Activated naive CD4-positive, alpha-beta T cell treated with anti-CD3 and anti-CD28 coated beads, Interleukin-2, amount 10 ng/mL, durations not matched to agents 7 days and 5 days (primary cell): Measurements from ENCODE around the gene GRIK3.

ENCODE experiments used
- CTCF ChIA-PET: fragments of 350-600 bp; sonication (Branson Sonifier 250); formaldehyde crosslinking; loops from one replicate; lab custom pipeline; 2021; ENCODE audit warnings: antibody characterized with exemption; lab: Charles Lee
- DNase-seq: peaks from one replicate; pipeline ENCODE4 v3.0.0-alpha.2; 2020
- H3K27ac Mint-ChIP-seq: one replicate; pipeline ENCODE4 v1.8.0; 2021; ENCODE audit warnings: mild to moderate bottlenecking, moderate library complexity, mixed read lengths
- H3K27me3 Mint-ChIP-seq: one replicate; pipeline ENCODE4 v1.8.0; 2021; ENCODE audit warnings: mild to moderate bottlenecking, mixed read lengths
- H3K36me3 Mint-ChIP-seq: one replicate; pipeline ENCODE4 v1.8.0; 2021; ENCODE audit warnings: mixed read lengths
- H3K4me1 Mint-ChIP-seq: one replicate; pipeline ENCODE4 v1.8.0; 2021; ENCODE audit warnings: mixed read lengths
- H3K4me3 Mint-ChIP-seq: one replicate; pipeline ENCODE4 v1.8.0; 2021; ENCODE audit warnings: mild to moderate bottlenecking, moderate library complexity, mixed read lengths
- H3K9me3 Mint-ChIP-seq: one replicate; pipeline ENCODE4 v1.8.0; 2021; ENCODE audit warnings: mixed read lengths

The GRIK3 gene

DNA sequence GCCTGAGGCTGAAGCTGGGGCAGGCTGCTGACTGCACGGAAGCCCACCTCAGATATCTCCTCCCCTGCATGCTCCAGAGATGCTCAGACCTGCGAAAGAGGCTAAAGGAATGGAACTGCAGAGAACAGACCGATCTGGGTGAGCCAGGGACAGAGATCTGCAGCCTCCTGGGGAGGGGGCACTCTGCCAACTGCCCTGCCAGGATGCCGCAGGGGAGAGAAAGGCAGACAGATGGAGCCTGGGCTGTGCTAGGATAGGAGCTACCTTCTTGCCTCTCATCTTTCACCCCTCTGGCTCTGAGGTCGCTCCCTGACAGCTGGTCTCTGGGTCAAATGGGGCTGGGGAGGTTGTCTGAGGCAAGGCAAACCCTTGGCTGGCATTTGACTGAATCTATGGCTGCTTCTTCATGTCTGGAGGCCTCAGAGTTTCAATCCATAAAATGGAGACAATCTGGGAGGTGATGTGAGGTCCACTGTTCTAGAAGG lies 238.2 kb downstream of the GRIK3 start:
- H3K4me3 Mint-ChIP-seq: no peak overlapping the region
- H3K27me3 Mint-ChIP-seq: no peaks in the 10 kb centered on the region
- no peaks in the 10 kb centered on the region for H3K4me1 Mint-ChIP-seq
- CTCF ChIA-PET: no interaction called here
- DNase-seq: no peak
- H3K9me3 Mint-ChIP-seq: no peaks in the 10 kb centered on the region
- no peaks in the 10 kb centered on the region for H3K36me3 Mint-ChIP-seq
- H3K27ac Mint-ChIP-seq: no peak overlapping the region

DNA sequence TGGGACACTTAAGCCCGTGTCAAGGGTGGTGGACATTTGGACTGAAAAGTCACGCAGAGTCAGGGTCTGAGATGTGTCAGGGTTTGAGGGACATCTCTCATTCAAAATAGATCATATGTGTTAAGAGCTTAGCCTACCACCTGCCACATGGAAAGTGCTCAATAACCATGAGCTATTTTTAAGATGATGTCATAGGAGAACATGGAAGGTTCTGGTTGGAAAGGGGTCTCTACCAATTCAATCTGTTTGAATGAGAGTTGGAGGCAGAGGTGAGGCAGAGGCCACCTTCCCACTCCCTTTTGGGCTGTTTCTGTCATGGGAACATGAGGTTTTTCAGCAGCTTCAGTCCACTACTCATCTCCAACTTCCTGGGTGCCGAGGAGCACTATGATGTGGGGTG lies 239.9 kb downstream of the GRIK3 start:
- Mint-ChIP-seq H3K27me3 (no peaks in the 10 kb centered on the region), H3K9me3 (no peaks in the 10 kb centered on the region), H3K27ac (no peak overlapping the region), H3K4me3 (no peak overlapping the region), H3K36me3 (no peaks in the 10 kb centered on the region), H3K4me1 (no peaks in the 10 kb centered on the region)
- no peak for DNase-seq
- CTCF ChIA-PET: no interaction called here

DNA sequence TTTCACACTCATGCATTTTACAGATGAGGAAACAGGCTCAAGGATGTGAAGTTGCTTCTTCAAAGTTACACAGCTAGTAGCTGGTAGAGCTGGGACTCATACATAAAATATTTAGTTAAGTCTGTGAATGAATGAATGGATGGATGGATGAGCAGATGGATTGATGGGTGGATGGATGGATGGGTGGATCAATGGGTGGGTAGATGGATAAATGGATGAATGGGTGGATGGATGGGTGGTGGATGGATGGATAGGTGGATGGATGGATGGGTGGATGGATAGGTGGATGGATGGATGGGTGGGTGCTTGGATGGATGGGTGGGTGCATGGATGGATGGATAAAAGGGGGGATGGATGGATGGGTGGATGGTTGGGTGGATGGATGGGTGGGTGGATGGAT lies 240.9 kb downstream of the GRIK3 start:
- H3K27me3 Mint-ChIP-seq: peaks cover 4% of the 10 kb centered on the region
- DNase-seq: no peak
- no peak overlapping the region for H3K4me3 Mint-ChIP-seq
- no peaks in the 10 kb centered on the region for H3K4me1 Mint-ChIP-seq
- no peaks in the 10 kb centered on the region for H3K36me3 Mint-ChIP-seq
- no peaks in the 10 kb centered on the region for H3K9me3 Mint-ChIP-seq
- CTCF ChIA-PET: no interaction called here
- H3K27ac Mint-ChIP-seq: no peak overlapping the region

DNA sequence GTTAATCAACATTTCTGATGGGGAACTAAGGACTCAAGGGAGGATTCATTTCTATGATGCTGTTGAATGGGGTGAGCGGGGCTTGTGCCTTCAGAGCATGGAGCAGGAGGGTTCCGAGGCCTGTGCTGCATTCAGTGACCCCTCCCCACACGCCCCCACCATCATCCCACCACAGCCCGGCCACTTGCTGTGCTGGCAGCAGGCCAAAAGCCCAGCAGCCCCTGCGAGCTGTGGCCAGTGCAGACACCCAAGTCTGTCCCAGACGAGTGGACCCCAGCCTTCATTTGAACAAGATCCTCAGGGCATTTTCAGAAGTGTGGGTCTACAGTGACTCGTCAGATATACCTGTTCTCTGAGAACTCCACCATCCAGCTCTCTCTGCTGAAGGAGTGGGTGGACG lies 242.0 kb downstream of the GRIK3 start:
- no peaks in the 10 kb centered on the region for H3K9me3 Mint-ChIP-seq
- no peak overlapping the region for H3K27ac Mint-ChIP-seq
- DNase-seq: no peak
- peaks cover 9% of the 10 kb centered on the region for H3K27me3 Mint-ChIP-seq
- H3K4me1 Mint-ChIP-seq: no peaks in the 10 kb centered on the region
- no peak overlapping the region for H3K4me3 Mint-ChIP-seq
- CTCF ChIA-PET: no interaction called here
- H3K36me3 Mint-ChIP-seq: no peaks in the 10 kb centered on the region

DNA sequence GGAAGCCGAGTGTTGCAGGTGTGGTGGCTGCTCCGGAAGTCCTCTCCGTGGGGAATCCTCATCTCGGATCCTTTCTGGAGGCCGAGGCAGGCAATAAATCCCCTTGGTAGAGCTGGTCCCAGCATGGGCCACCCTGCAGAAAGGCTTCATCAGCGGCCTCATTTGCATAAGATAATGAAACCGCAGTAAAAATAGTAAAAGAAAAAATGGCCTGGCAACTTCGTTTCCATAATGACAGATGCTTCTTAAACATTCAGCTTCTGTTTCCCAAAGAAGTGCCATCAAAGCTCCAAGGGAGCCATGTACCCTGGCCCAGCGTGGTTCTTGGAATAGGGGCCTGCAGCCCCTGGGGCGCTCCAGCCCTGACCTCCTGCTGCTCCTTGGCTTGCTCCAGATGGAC lies 244.1 kb downstream of the GRIK3 start:
- Mint-ChIP-seq H3K27me3 (peaks cover 26% of the 10 kb centered on the region), H3K4me1 (no peaks in the 10 kb centered on the region), H3K27ac (no peak overlapping the region), H3K4me3 (no peak overlapping the region), H3K36me3 (no peaks in the 10 kb centered on the region), H3K9me3 (no peaks in the 10 kb centered on the region)
- no peak for DNase-seq
- CTCF ChIA-PET: no interaction called here

DNA sequence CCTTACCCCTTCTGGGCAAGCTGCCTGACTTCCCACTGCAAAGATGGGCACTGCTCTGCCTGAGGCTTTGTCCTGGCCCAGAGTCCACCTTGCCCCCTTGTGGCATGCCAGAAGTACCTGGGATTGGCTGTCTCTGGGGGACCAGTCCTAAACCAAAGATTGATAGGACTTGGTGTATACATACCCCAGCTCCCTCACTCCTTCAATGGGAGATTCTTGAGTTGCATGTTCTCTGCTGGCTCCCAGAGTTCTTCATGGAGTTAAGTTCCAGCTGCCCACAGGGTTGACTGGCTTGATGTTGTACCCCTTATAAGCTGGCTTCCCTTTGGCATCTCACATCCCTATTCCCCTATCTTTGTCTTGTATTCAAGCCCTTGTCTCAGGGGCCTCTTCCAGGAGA lies 244.8 kb downstream of the GRIK3 start:
- Mint-ChIP-seq H3K4me1 (no peaks in the 10 kb centered on the region), H3K27ac (no peak overlapping the region), H3K27me3 (peaks cover 29% of the 10 kb centered on the region), H3K9me3 (no peaks in the 10 kb centered on the region), H3K4me3 (no peak overlapping the region), H3K36me3 (no peaks in the 10 kb centered on the region)
- no peak for DNase-seq
- CTCF ChIA-PET: no interaction called here

DNA sequence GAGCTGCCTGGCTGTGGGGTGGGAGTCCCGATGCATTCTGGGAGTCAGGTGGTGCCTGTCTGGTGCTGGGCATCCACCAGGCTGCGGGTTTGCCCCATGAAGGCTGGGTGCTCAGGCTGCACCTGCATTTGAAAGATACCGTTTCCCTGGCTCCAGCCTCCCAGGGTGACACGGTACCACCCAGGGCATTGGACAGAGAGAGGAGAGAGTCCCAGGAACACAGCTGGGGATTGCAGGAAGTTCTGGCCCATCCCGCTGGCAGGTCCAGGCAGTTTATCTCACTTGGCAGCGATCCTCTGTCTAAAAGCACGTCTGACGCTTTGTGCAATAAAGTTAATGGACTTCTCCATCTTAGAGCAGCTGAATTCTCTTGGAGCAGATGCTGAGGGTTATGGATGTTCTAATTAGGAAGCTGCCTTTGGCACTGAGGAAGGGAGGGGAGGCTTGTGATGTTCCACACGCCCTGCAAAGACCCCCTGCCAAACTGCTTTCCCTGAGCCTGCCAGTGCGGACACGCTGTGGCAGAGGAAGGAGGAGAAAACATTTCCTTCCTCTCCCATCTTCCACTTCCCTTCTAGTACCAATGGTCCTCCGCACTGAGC lies 246.9 kb downstream of the GRIK3 start:
- Mint-ChIP-seq H3K36me3 (no peaks in the 10 kb centered on the region), H3K9me3 (no peaks in the 10 kb centered on the region), H3K27ac (no peak overlapping the region), H3K4me1 (no peaks in the 10 kb centered on the region), H3K4me3 (no peak overlapping the region), H3K27me3 (peaks cover 46% of the 10 kb centered on the region)
- CTCF ChIA-PET: no interaction called here
- no peak for DNase-seq

DNA sequence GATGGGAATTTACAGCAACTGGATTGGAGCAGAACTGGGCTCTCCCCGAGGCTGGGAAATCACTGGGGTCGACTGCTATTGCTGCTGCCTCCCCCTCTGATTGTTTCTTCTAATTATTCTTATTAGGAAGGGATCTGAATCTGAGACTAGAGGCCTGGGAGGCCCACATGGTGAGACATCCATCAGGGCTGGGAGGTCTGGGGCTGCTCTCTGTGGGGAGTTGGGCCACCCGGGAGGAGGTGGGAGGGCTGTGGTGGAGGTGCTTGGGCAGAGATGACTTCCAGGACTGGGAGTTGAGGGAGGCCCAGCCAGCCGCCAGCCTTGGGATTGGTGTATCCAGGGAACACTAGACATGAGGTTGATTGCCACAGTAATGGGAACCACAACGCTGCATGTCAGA lies 247.9 kb downstream of the GRIK3 start:
- peaks cover 46% of the 10 kb centered on the region for H3K27me3 Mint-ChIP-seq
- H3K4me3 Mint-ChIP-seq: no peak overlapping the region
- H3K27ac Mint-ChIP-seq: no peak overlapping the region
- no peaks in the 10 kb centered on the region for H3K9me3 Mint-ChIP-seq
- CTCF ChIA-PET: no interaction called here
- no peak for DNase-seq
- no peaks in the 10 kb centered on the region for H3K4me1 Mint-ChIP-seq
- no peaks in the 10 kb centered on the region for H3K36me3 Mint-ChIP-seq

DNA sequence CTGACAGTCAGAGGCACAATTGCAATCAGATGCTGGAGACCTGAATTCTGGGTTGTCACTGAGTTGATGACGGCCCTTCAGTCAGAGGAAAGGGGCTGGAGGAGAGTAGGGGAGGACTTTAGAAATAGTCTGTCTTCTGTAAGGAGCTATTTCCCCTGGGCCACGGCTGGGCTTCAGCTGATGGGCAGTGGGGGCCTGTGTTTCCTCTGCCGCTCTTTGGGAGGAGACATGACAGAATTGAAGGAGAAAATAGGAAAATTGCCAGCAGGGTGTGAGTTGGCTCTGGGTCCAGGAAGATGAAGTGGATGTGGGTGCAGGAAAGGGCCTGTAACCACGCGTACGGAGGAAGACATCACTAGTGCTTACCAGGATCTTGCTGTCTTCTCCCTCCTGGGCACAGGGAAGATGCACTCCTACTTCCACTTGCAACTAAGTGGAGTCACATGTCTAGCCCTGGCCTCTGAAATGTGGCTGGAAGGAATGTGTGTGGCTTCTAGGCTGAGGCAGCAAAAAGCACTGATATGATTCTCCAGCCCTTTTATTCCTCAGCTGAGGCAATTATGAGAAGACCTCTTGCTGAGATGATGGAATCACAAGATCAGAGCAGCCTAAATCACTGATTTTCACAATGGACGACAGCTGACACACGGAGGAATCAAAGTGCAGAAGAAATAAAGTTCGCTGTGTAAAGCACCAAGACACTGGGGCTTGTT lies 250.0 kb downstream of the GRIK3 start:
- no peaks in the 10 kb centered on the region for H3K9me3 Mint-ChIP-seq
- CTCF ChIA-PET: no interaction called here

DNA sequence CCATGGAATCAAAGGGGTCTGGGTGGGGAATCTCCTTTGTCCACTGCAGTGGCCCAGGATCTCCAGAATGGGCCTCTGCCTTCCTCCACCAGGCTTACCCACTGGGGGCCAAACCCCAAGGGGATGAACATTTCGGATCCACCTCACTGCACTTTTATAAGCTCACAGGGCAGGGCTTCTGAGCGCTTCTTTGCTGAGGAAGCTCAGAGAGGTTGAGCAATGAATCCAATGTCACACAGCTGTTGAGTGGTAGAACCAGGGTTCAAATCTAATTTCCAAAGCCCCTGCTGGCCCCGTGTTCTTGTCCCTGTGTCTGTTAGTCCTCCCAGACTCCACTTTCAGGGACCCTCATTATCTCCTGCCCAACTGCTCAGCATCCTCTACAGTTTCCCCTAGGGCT lies 250.8 kb downstream of the GRIK3 start:
- CTCF ChIA-PET: no interaction called here
- H3K9me3 Mint-ChIP-seq: no peaks in the 10 kb centered on the region
- H3K36me3 Mint-ChIP-seq: no peaks in the 10 kb centered on the region
- no peak overlapping the region for H3K27ac Mint-ChIP-seq
- no peaks in the 10 kb centered on the region for H3K4me1 Mint-ChIP-seq
- peaks cover 46% of the 10 kb centered on the region for H3K27me3 Mint-ChIP-seq
- H3K4me3 Mint-ChIP-seq: no peak overlapping the region
- no peak for DNase-seq

More for the DNA sequence above, 250.0 kb downstream of the GRIK3 start:
- H3K27ac Mint-ChIP-seq: no peak overlapping the region
- no peaks in the 10 kb centered on the region for H3K4me1 Mint-ChIP-seq
- DNase-seq: no peak
- H3K36me3 Mint-ChIP-seq: no peaks in the 10 kb centered on the region
- no peak overlapping the region for H3K4me3 Mint-ChIP-seq
- H3K27me3 Mint-ChIP-seq: peaks cover 47% of the 10 kb centered on the region

DNA sequence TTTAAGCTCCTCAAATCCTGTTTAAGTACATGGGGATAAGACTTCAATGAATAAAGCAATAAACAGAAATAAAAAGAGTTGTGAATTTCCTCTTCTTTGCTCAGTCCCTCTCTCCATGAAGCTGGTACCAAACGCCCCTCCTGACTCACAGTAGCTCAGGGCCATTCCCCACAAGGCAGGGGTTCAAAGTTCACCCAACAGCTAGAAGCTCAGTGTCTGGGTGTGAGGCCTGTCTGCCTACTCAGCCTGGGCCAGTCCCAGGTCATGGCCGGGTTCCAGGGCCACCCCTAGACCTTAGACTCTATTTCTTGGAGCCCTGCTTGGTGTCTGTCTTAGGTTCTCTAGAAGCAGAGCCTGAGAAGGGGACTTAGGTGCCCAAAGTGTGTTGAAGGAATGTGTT lies 251.5 kb downstream of the GRIK3 start:
- Mint-ChIP-seq H3K36me3 (no peaks in the 10 kb centered on the region), H3K9me3 (no peaks in the 10 kb centered on the region), H3K27me3 (peaks cover 45% of the 10 kb centered on the region), H3K27ac (no peak overlapping the region), H3K4me3 (no peak overlapping the region), H3K4me1 (no peaks in the 10 kb centered on the region)
- no peak for DNase-seq
- CTCF ChIA-PET: no interaction called here

DNA sequence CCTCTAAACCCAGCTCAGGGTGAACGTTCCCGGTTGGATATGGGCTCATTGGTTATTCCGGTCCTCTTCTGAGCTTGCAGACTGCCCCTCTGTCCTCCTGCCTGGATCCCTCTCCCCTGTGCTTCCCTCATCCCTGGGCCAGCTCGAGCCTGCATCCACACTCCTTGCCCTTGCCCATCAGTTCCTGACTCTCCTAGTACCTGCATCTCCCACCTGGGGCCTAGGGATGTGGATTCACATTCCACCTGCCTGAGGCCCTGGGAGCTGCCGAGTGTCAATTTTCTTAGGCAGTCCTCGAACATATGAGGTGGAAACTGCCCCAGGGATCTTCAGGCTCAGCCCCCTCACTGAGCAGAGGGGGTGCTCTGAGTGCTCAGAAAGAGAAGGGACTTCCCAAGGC lies 252.2 kb downstream of the GRIK3 start:
- Mint-ChIP-seq H3K4me1 (no peaks in the 10 kb centered on the region), H3K9me3 (no peaks in the 10 kb centered on the region), H3K27me3 (peaks cover 40% of the 10 kb centered on the region), H3K4me3 (no peak overlapping the region), H3K36me3 (no peaks in the 10 kb centered on the region), H3K27ac (no peak overlapping the region)
- CTCF ChIA-PET: no interaction called here
- no peak for DNase-seq

DNA sequence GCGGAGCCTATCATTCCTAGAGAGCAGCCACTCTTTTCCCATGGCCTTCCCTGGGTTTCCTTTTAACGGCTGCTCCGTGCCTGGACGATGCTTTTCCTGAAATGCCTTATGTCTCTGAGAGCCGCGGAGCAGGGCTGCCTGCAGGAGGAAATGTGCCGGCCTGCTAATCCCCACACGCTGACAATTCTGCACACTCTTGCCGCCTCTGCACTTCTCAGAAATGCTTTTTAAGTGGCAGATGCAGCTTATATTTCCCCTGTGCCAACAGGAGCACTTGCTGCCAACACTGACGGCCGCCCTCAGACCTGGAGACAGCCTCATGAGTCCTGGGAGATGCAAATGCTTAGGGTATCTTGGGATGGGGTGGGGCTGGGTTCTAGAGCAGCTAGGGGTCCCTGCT lies 253.2 kb downstream of the GRIK3 start:
- peaks cover 43% of the 10 kb centered on the region for H3K27me3 Mint-ChIP-seq
- H3K27ac Mint-ChIP-seq: no peak overlapping the region
- no peak for DNase-seq
- no peaks in the 10 kb centered on the region for H3K4me1 Mint-ChIP-seq
- CTCF ChIA-PET: no interaction called here
- H3K4me3 Mint-ChIP-seq: no peak overlapping the region
- no peaks in the 10 kb centered on the region for H3K9me3 Mint-ChIP-seq
- no peaks in the 10 kb centered on the region for H3K36me3 Mint-ChIP-seq

DNA sequence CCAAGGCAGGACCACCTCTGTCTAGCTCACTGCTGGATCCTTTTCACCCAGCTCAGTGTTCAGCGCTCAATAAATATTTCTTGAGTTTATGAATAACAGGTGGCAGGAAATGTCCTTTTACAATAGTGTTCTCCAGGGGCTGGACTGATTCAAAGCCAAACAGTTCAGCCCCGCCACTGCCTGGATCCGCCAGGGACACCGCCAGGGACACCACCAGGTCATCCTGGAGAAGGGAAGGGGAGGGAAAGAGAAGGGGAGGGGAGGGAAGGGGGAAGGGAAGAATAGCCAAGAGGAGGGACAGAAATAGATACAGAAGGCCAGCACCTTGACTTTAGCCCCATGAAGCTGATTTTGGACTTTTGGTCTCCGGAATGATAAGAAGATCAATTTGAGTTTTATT lies 255.6 kb downstream of the GRIK3 start:
- CTCF ChIA-PET: interaction anchor here (0.6 to 1.0 kb wide), 2 partner anchors 203 to 451 kb away, joined by 3 read pairs; no protein-coding TSS in a partner anchor
- no peaks in the 10 kb centered on the region for H3K4me1 Mint-ChIP-seq
- H3K9me3 Mint-ChIP-seq: no peaks in the 10 kb centered on the region
- H3K36me3 Mint-ChIP-seq: no peaks in the 10 kb centered on the region
- peaks cover 33% of the 10 kb centered on the region for H3K27me3 Mint-ChIP-seq
- H3K4me3 Mint-ChIP-seq: no peak overlapping the region
- DNase-seq: no peak
- H3K27ac Mint-ChIP-seq: no peak overlapping the region
